Measurements from ENCODE around the gene ACTL7B. TPM values are rescaled to one million over a fixed set of nuclear protein-coding genes. Genes with fewer than 3 reads are reported as not detected.

The ACTL7B gene
- total and polyA plus RNA-seq, 2 experiments from 2014 or later = not detected

DNA sequence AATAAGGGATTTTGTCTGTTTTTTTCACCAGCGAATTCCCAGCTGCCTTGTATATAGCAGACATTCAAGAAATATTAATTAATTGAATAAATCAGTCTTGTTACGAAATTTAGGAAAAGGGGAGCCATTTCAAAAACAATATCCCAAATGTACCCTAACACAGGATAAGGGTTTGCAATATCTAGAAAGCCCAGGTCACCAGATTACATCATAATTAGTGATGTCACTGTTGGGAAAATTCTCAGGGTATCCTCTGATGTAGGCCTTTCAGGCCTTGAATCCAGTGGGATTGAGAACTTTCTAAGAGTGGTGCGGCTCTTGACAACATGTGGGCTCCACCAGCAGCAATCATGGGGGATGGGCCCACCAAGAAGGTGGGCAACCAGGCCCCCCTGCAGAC is 6.2 kb upstream of the ACTL7B start, which contains the start of gene ACTL7A:
ACTL7A (plus strand) TSS at position 270 of the 400 bp plus-strand sequence; CDS start at position 327, 57 bp downstream.
- Histone ChIP-seq H3K79me2 (ENCODE audit: insufficient read depth) (no peaks in the 10 kb centered on the region), H3K4me1 (ENCODE audit: insufficient read depth) (no peaks in the 10 kb centered on the region), H4K20me1 (ENCODE audit: insufficient read depth) (no peaks in the 10 kb centered on the region), H3K4me3 (no peak within 1 kb of the TSS), H3K27me3 (replicated peaks; ENCODE audit: insufficient read depth) (no peaks in the 10 kb centered on the region), H3K9me2 (ENCODE audit: insufficient read depth) (no peaks in the 10 kb centered on the region), H3K9me3 (ENCODE audit: low read depth) (no peaks in the 10 kb centered on the region), H3K4me2 (ENCODE audit: unreplicated experiment) (no peak within 1 kb of the TSS), H2AFZ (no peak within 1 kb of the TSS), H3F3A (ENCODE audit: insufficient read depth) (no peaks in the 10 kb centered on the region), H3K9ac (no peak within 1 kb of the TSS), H3K36me3 (ENCODE audit: low read depth) (no peaks in the 10 kb centered on the region), H3K27ac (no peak within 1 kb of the TSS)
- in situ Hi-C loops (cut with MboI) = no loop called here
- no peak for DNase-seq
- TF ChIP-seq EZH2phosphoT487 (IDR thresholded peaks at IDR 0.05; ENCODE audit: insufficient read depth, low read depth) (no peak), EZH2 (IDR thresholded peaks at IDR 0.05; ENCODE audit: insufficient read depth, poor library complexity, severe bottlenecking) (no peak)
- 82 to 83% methylated on average over 3 of the region's 3 CpGs for WGBS, 2 experiments (ENCODE audit: low coverage in 1 of 2, low lambda C conversion rate in 2 of 2, missing lambda C conversion rate in 2 of 2)

DNA sequence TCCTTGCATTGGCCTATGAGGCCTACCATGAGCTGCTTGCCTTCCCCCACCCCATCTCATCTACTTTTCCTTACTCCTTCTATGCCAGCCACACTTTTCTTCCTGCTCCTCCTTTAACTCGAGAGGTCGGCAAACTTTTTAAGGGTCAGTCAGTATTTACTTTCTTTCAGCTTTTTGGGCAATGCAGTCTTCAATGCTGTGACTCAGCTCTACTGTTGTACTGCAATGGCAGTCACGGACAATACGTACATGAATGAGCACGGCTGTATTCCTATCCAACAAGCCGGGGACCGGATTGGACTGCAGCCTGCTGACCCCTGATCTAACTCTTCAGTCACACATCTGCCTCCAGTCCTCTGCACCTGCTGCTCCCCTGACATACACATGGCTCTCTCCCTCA is 5.7 kb upstream of the ACTL7B start:
- no peak overlapping the region for H3K9ac ChIP-seq
- H4K20me1 ChIP-seq (ENCODE audit: insufficient read depth) = no peaks in the 10 kb centered on the region
- H3K4me2 ChIP-seq (ENCODE audit: unreplicated experiment) = no peak overlapping the region
- no peaks in the 10 kb centered on the region for H3K27me3 ChIP-seq (replicated peaks; ENCODE audit: insufficient read depth)
- no peaks in the 10 kb centered on the region for H3K4me1 ChIP-seq (ENCODE audit: insufficient read depth)
- no peak overlapping the region for H3K4me3 ChIP-seq
- H3K79me2 ChIP-seq (ENCODE audit: insufficient read depth) = no peaks in the 10 kb centered on the region
- H3K9me2 ChIP-seq (ENCODE audit: insufficient read depth) = no peaks in the 10 kb centered on the region
- no peaks in the 10 kb centered on the region for H3K9me3 ChIP-seq (ENCODE audit: low read depth)
- no peak overlapping the region for H2AFZ ChIP-seq
- in situ Hi-C loops (cut with MboI) = no loop called here
- no peak for DNase-seq
- no peaks in the 10 kb centered on the region for H3F3A ChIP-seq (ENCODE audit: insufficient read depth)
- no peak overlapping the region for H3K27ac ChIP-seq
- no peak for TF ChIP-seq EZH2 (IDR thresholded peaks at IDR 0.05; ENCODE audit: insufficient read depth, poor library complexity, severe bottlenecking)
- no peak for TF ChIP-seq EZH2phosphoT487 (IDR thresholded peaks at IDR 0.05; ENCODE audit: insufficient read depth, low read depth)
- 80 to 82% methylated on average over 7 of the region's 7 CpGs for WGBS, 2 experiments (ENCODE audit: low coverage in 1 of 2, low lambda C conversion rate in 2 of 2, missing lambda C conversion rate in 2 of 2)
- no peaks in the 10 kb centered on the region for H3K36me3 ChIP-seq (ENCODE audit: low read depth)

DNA sequence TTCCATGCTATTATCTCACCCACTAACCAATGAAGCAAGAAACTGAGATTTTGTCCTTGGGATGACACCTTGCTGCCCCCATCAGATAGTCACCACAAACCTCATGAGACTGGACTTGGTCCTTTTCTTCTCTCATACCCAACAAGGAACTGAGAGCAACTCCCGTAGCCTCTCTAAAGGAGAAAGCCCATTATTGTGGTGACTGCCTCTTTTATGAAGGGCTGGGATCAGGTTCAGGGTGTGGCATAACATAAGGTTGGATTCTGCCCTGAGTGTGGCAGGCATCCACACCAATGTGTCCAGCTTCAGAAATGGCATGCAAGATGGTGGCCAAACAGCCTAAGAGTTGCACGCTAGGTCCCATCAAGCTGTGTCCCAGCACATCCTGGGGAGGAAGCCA is 5.0 kb upstream of the ACTL7B start:
- Histone ChIP-seq H3K27ac (no peak overlapping the region), H3K27me3 (replicated peaks; ENCODE audit: insufficient read depth) (no peaks in the 10 kb centered on the region), H3K4me1 (ENCODE audit: insufficient read depth) (no peaks in the 10 kb centered on the region), H3K9me3 (ENCODE audit: low read depth) (no peaks in the 10 kb centered on the region), H2AFZ (no peak overlapping the region), H3K9me2 (ENCODE audit: insufficient read depth) (no peaks in the 10 kb centered on the region), H3K9ac (no peak overlapping the region), H3F3A (ENCODE audit: insufficient read depth) (no peaks in the 10 kb centered on the region), H3K36me3 (ENCODE audit: low read depth) (no peaks in the 10 kb centered on the region), H3K4me3 (no peak overlapping the region), H4K20me1 (ENCODE audit: insufficient read depth) (no peaks in the 10 kb centered on the region), H3K79me2 (ENCODE audit: insufficient read depth) (no peaks in the 10 kb centered on the region), H3K4me2 (ENCODE audit: unreplicated experiment) (no peak overlapping the region)
- 75 to 90% methylated on average over 2 of the region's 2 CpGs for WGBS, 2 experiments (ENCODE audit: low coverage in 1 of 2, low lambda C conversion rate in 2 of 2, missing lambda C conversion rate in 2 of 2)
- in situ Hi-C loops (cut with MboI) = no loop called here
- TF ChIP-seq EZH2 (IDR thresholded peaks at IDR 0.05; ENCODE audit: insufficient read depth, poor library complexity, severe bottlenecking) (no peak), EZH2phosphoT487 (IDR thresholded peaks at IDR 0.05; ENCODE audit: insufficient read depth, low read depth) (no peak)
- DNase-seq = no peak

DNA sequence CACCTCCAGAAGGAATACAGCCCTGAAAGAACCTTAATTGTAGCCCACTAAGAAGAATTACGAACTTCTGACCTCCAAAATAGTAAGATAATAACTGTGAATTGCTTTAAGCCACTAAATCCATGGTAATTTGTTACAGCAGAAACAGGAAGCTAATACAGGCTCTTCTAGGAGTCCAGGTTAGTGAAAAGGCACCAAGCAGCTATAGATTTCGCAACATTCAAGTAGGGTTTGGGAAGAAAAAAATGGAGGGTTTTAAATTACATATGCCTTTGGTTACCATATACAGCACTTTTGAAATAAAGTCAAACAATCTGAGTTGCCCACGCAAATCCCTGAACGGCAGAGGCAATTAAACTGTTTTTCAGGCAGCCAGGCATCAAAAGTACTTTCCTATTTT is 4.6 kb upstream of the ACTL7B start:
- Histone ChIP-seq H3K27ac (no peak overlapping the region), H3K27me3 (replicated peaks; ENCODE audit: insufficient read depth) (no peaks in the 10 kb centered on the region), H3K4me2 (ENCODE audit: unreplicated experiment) (no peak overlapping the region), H4K20me1 (ENCODE audit: insufficient read depth) (no peaks in the 10 kb centered on the region), H3K9me3 (ENCODE audit: low read depth) (no peaks in the 10 kb centered on the region), H3K79me2 (ENCODE audit: insufficient read depth) (no peaks in the 10 kb centered on the region), H3F3A (ENCODE audit: insufficient read depth) (no peaks in the 10 kb centered on the region), H2AFZ (no peak overlapping the region), H3K4me1 (ENCODE audit: insufficient read depth) (no peaks in the 10 kb centered on the region), H3K9ac (no peak overlapping the region), H3K36me3 (ENCODE audit: low read depth) (no peaks in the 10 kb centered on the region), H3K4me3 (no peak overlapping the region), H3K9me2 (ENCODE audit: insufficient read depth) (no peaks in the 10 kb centered on the region)
- no peak for DNase-seq
- 62% methylated on average over 4 of the region's 4 CpGs for WGBS, 2 experiments (ENCODE audit: low coverage in 1 of 2, low lambda C conversion rate in 2 of 2, missing lambda C conversion rate in 2 of 2)
- in situ Hi-C loops (cut with MboI) = no loop called here
- no peak for TF ChIP-seq EZH2phosphoT487 (IDR thresholded peaks at IDR 0.05; ENCODE audit: insufficient read depth, low read depth)
- no peak for TF ChIP-seq EZH2 (IDR thresholded peaks at IDR 0.05; ENCODE audit: insufficient read depth, poor library complexity, severe bottlenecking)

Measured in GM23248 (cell line).